H9 (cell line): ENCODE measurements around the gene S1PR3. TPM values are rescaled to one million over a fixed set of nuclear protein-coding genes. Genes with fewer than 3 reads are reported as not detected.

ENCODE experiments used
- DNase-seq: peaks from one replicate; pipeline ENCODE4 v3.0.0-alpha.2; 2017
- H2AFZ ChIP-seq: one replicate; pipeline ENCODE4 v1.6.1; 2013; ENCODE audit warnings: mild to moderate bottlenecking, low read length, control low read depth, moderate library complexity
- H2AK5ac ChIP-seq: 2 replicates; pipeline ENCODE4 v1.6.1; 2013; ENCODE audit warnings: low read length, control low read depth, mixed read lengths; ENCODE audit not compliant: insufficient read length
- H2BK120ac ChIP-seq: one replicate; pipeline ENCODE4 v1.6.1; 2013; ENCODE audit warnings: low read depth, mild to moderate bottlenecking, low read length, control low read depth, inconsistent platforms; ENCODE audit not compliant: poor library complexity, severe bottlenecking
- H2BK12ac ChIP-seq: 2 replicates; pipeline ENCODE4 v1.6.1; 2013; ENCODE audit warnings: low read length, control low read depth, mixed read lengths, low read depth; ENCODE audit not compliant: insufficient read length
- H2BK15ac ChIP-seq: 2 replicates; pipeline ENCODE4 v1.6.1; 2013; ENCODE audit warnings: low read depth, low read length, control low read depth
- H2BK20ac ChIP-seq: one replicate; pipeline ENCODE4 v1.6.1; 2013; ENCODE audit warnings: low read depth, mild to moderate bottlenecking, low read length, control low read depth, inconsistent platforms; ENCODE audit not compliant: poor library complexity, severe bottlenecking
- H2BK5ac ChIP-seq: 2 replicates; pipeline ENCODE4 v1.6.1; 2013; ENCODE audit warnings: low read length, control low read depth, mixed read lengths; ENCODE audit not compliant: insufficient read length
- H3K14ac ChIP-seq: 2 replicates; pipeline ENCODE4 v1.6.1; 2013; ENCODE audit warnings: low read length, control low read depth; ENCODE audit not compliant: insufficient read depth
- H3K18ac ChIP-seq: 2 replicates; pipeline ENCODE4 v1.6.1; 2013; ENCODE audit warnings: low read depth, mild to moderate bottlenecking, mixed read lengths, low read length, control low read depth; ENCODE audit not compliant: insufficient read length
- H3K23ac ChIP-seq: 2 replicates; pipeline ENCODE4 v1.6.1; 2013; ENCODE audit warnings: low read length, control low read depth, mixed read lengths, low read depth; ENCODE audit not compliant: insufficient read length
- H3K23me2 ChIP-seq: 2 replicates; pipeline ENCODE4 v1.6.1; 2013; ENCODE audit warnings: low read depth, mild to moderate bottlenecking, mixed read lengths, low read length, control low read depth; ENCODE audit not compliant: insufficient read length, poor library complexity, severe bottlenecking
- H3K27ac ChIP-seq: 2 replicates; pipeline ENCODE4 v1.5.1; 2013; ENCODE audit warnings: low read length, control low read depth, mixed read lengths, low read depth; ENCODE audit not compliant: insufficient read length
- H3K27me3 ChIP-seq: 2 replicates; pipeline ENCODE4 v1.6.1; 2013; ENCODE audit warnings: low read length, control low read depth, inconsistent platforms; ENCODE audit not compliant: insufficient read depth
- H3K4ac ChIP-seq: 2 replicates; pipeline ENCODE4 v1.6.1; 2013; ENCODE audit warnings: low read depth, mild to moderate bottlenecking, control low read depth, inconsistent platforms, low read length, moderate library complexity
- H3K4me1 ChIP-seq: 2 replicates; pipeline ENCODE4 v1.6.1; 2013; ENCODE audit warnings: low read length, control low read depth, inconsistent platforms; ENCODE audit not compliant: insufficient read depth
- H3K4me2 ChIP-seq: 2 replicates; pipeline ENCODE4 v1.6.1; 2013; ENCODE audit warnings: low read length, control low read depth, mixed read lengths; ENCODE audit not compliant: insufficient read length, insufficient read depth
- H3K56ac ChIP-seq: 2 replicates; pipeline ENCODE4 v1.6.1; 2013; ENCODE audit warnings: low read depth, mild to moderate bottlenecking, mixed read lengths, low read length, control low read depth; ENCODE audit not compliant: insufficient read length
- H3K79me1 ChIP-seq: 2 replicates; pipeline ENCODE4 v1.6.1; 2013; ENCODE audit warnings: low read depth, mild to moderate bottlenecking, moderate library complexity, low read length, control low read depth, inconsistent platforms; ENCODE audit not compliant: insufficient read depth, poor library complexity, severe bottlenecking
- H3K79me2 ChIP-seq: 2 replicates; pipeline ENCODE4 v1.6.1; 2013; ENCODE audit warnings: low read length, control low read depth, inconsistent platforms; ENCODE audit not compliant: insufficient read depth
- H3K9ac ChIP-seq: 2 replicates; pipeline ENCODE4 v1.6.1; 2013; ENCODE audit warnings: low read length, control low read depth, mixed read lengths; ENCODE audit not compliant: insufficient read length; ENCODE audit errors: extremely low read depth
- H3K9me3 ChIP-seq: one replicate; pipeline ENCODE4 v1.6.1; 2013; ENCODE audit warnings: low read depth, low read length, inconsistent platforms; ENCODE audit not compliant: control insufficient read depth
- H3T11ph ChIP-seq: one replicate; pipeline ENCODE4 v1.6.1; 2013; ENCODE audit warnings: mild to moderate bottlenecking, low read length, control low read depth, inconsistent platforms
- H4K20me1 ChIP-seq: one replicate; pipeline ENCODE4 v1.6.1; 2013; ENCODE audit not compliant: control insufficient read depth, insufficient read length, insufficient read depth
- H4K5ac ChIP-seq: 2 replicates; pipeline ENCODE4 v1.6.1; 2013; ENCODE audit warnings: low read depth, mild to moderate bottlenecking, mixed read lengths, low read length, control low read depth; ENCODE audit not compliant: insufficient read length
- H4K8ac ChIP-seq: replicated peaks from 2 replicates; pipeline ENCODE4 v1.6.1; 2013; ENCODE audit warnings: low read length, control low read depth, mixed read lengths, low read depth; ENCODE audit not compliant: insufficient read length
- H4K91ac ChIP-seq: 2 replicates; pipeline ENCODE4 v1.6.1; 2013; ENCODE audit warnings: low read depth, mild to moderate bottlenecking, moderate library complexity, mixed read lengths, low read length, control low read depth; ENCODE audit not compliant: insufficient read length
- H3K27ac Mint-ChIP-seq, 3 experiments: 2 replicates in 2 of 3; 3 replicates in 1 of 3; pipeline ENCODE4 v1.8.0; 2020 to 2021; ENCODE audit warnings: mixed read lengths in 3 of 3, mild to moderate bottlenecking in 1 of 3, moderate library complexity in 1 of 3
- H3K27me3 Mint-ChIP-seq: 2 replicates; pipeline ENCODE4 v1.8.0; 2021; ENCODE audit warnings: low read depth, mild to moderate bottlenecking, moderate library complexity, mixed read lengths
- H3K36me3 Mint-ChIP-seq, 3 experiments: 2 replicates in 2 of 3; 3 replicates in 1 of 3; pipeline ENCODE4 v1.8.0; 2020 to 2021; ENCODE audit warnings: low read depth in 3 of 3, mixed read lengths in 3 of 3; ENCODE audit not compliant: insufficient read depth in 1 of 3
- H3K4me1 Mint-ChIP-seq, 2 experiments: 2 replicates each; pipeline ENCODE4 v1.8.0; 2020; ENCODE audit warnings: mixed read lengths in 2 of 2
- H3K4me3 Mint-ChIP-seq, 2 experiments: 2 replicates in 1 of 2; 3 replicates in 1 of 2; pipeline ENCODE4 v1.8.0; 2020 to 2021; ENCODE audit warnings: mild to moderate bottlenecking in 2 of 2, mixed read lengths in 2 of 2, moderate library complexity in 1 of 2
- H3K9me3 Mint-ChIP-seq, 2 experiments: 2 replicates in 1 of 2; 3 replicates in 1 of 2; pipeline ENCODE4 v1.8.0; 2020; ENCODE audit warnings: mild to moderate bottlenecking in 2 of 2, mixed read lengths in 2 of 2, moderate library complexity in 1 of 2
- WGBS: extraction: QIAGEN DNeasy Blood & Tissue Kit; methylation state at CpG from one replicate; pipeline ENCODE4 v1.1.7; 2013; ENCODE audit warnings: missing lambda C conversion rate, low lambda C conversion rate, mixed read lengths; ENCODE audit not compliant: insufficient read length; ENCODE audit errors: extremely low coverage; 5-methylcytosine and 5-hydroxymethylcytosine counted together
- total RNA-seq: library from RNA; stranded (reverse); gene quantifications from 2 replicates; pipeline ENCODE4 v1.2.1, GENCODE V29; 2021
- TF ChIP-seq, protein P1 (sequence below): fragments of 200-600 bp; sonication (generic); conservative IDR thresholded peaks from 3 replicates; pipeline ENCODE4 v1.8.0; 2021; ENCODE audit warnings: antibody characterized with exemption, mild to moderate bottlenecking

Gene S1PR3
- total RNA-seq, 1 experiment from 2014 or later: 3.3 TPM

GRCh38 chr9:88975966-88976889 is 15.0 kb upstream of the S1PR3 start:
- Histone ChIP-seq H3K79me1 (no peaks in the 10 kb centered on the region), H4K91ac (no peak overlapping the region), H2BK12ac (no peak overlapping the region), H4K5ac (no peak overlapping the region), H3K18ac (no peak overlapping the region), H3K79me2 (no peaks in the 10 kb centered on the region), H3K27me3 (no peaks in the 10 kb centered on the region), H3K14ac (no peak overlapping the region), H2AFZ (no peak overlapping the region), H3K4me2 (no peak overlapping the region), H2BK120ac (no peak overlapping the region), H4K8ac (no peak overlapping the region), H2AK5ac (no peak overlapping the region), H2BK15ac (no peak overlapping the region), H3K27ac (no peak overlapping the region), H3K9ac (no peak overlapping the region), H2BK20ac (no peak overlapping the region), H3K56ac (no peak overlapping the region), H3K23ac (no peak overlapping the region), H3T11ph (no peak overlapping the region), H2BK5ac (no peak overlapping the region), H3K4ac (no peak overlapping the region), H4K20me1 (no peaks in the 10 kb centered on the region), H3K23me2 (no peaks in the 10 kb centered on the region), H3K4me1 (no peaks in the 10 kb centered on the region), H3K9me3 (peaks cover 5% of the 10 kb centered on the region)
- H3K4me1 Mint-ChIP-seq: peaks cover 0 to 3% of the 10 kb centered on the region in 2 experiments
- no CpG with 5 or more reads among the region's 8 CpGs for WGBS
- H3K27me3 Mint-ChIP-seq: no peaks in the 10 kb centered on the region
- H3K36me3 Mint-ChIP-seq: peaks cover 2 to 6% (median 3%) of the 10 kb centered on the region in 3 experiments; a peak in 6 of 7 replicates
- TF ChIP-seq, protein P1, sequence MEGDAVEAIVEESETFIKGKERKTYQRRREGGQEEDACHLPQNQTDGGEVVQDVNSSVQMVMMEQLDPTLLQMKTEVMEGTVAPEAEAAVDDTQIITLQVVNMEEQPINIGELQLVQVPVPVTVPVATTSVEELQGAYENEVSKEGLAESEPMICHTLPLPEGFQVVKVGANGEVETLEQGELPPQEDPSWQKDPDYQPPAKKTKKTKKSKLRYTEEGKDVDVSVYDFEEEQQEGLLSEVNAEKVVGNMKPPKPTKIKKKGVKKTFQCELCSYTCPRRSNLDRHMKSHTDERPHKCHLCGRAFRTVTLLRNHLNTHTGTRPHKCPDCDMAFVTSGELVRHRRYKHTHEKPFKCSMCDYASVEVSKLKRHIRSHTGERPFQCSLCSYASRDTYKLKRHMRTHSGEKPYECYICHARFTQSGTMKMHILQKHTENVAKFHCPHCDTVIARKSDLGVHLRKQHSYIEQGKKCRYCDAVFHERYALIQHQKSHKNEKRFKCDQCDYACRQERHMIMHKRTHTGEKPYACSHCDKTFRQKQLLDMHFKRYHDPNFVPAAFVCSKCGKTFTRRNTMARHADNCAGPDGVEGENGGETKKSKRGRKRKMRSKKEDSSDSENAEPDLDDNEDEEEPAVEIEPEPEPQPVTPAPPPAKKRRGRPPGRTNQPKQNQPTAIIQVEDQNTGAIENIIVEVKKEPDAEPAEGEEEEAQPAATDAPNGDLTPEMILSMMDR: no peak
- no peak overlapping the region for H3K4me3 Mint-ChIP-seq
- no peak overlapping the region for H3K27ac Mint-ChIP-seq
- H3K9me3 Mint-ChIP-seq: peaks cover 7% of the 10 kb centered on the region in 2 experiments; a peak in 4 of 5 replicates
- no peak for DNase-seq
